Purkinje cell (primary cell): ENCODE data around the gene NELFE. TPM values are rescaled to one million over a fixed set of nuclear protein-coding genes. Genes with fewer than 3 reads are reported as not detected.

Experiments
- polyA plus RNA-seq: library from polyadenylated mRNA; unstranded; fragments of >200 nt; fragmentation: Nextera tagmentation; gene quantifications from 2 replicates; pipeline ENCODE4 v1.2.1, GENCODE V29; 2014

Gene NELFE, protein sequence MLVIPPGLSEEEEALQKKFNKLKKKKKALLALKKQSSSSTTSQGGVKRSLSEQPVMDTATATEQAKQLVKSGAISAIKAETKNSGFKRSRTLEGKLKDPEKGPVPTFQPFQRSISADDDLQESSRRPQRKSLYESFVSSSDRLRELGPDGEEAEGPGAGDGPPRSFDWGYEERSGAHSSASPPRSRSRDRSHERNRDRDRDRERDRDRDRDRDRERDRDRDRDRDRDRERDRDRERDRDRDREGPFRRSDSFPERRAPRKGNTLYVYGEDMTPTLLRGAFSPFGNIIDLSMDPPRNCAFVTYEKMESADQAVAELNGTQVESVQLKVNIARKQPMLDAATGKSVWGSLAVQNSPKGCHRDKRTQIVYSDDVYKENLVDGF
- 18.1 and 30.7 TPM in 2 replicates for polyA plus RNA-seq

GRCh38 chr6:31958741-31959739, at the start of gene NELFE, which contains the start of gene SKIC2:
Gene NELFE (minus strand): TSS chr6:31958971. CDS start chr6:31958446, 525 bp downstream.
Gene SKIC2 (plus strand): TSS chr6:31959175. CDS start chr6:31959193, 18 bp downstream.

GRCh38 chr6:31981744-31982143, 23.0 kb upstream of the NELFE start, which contains the start of gene C4A:
Gene C4A (plus strand): TSS chr6:31982057. CDS start chr6:31982108, 51 bp downstream.

DNA sequence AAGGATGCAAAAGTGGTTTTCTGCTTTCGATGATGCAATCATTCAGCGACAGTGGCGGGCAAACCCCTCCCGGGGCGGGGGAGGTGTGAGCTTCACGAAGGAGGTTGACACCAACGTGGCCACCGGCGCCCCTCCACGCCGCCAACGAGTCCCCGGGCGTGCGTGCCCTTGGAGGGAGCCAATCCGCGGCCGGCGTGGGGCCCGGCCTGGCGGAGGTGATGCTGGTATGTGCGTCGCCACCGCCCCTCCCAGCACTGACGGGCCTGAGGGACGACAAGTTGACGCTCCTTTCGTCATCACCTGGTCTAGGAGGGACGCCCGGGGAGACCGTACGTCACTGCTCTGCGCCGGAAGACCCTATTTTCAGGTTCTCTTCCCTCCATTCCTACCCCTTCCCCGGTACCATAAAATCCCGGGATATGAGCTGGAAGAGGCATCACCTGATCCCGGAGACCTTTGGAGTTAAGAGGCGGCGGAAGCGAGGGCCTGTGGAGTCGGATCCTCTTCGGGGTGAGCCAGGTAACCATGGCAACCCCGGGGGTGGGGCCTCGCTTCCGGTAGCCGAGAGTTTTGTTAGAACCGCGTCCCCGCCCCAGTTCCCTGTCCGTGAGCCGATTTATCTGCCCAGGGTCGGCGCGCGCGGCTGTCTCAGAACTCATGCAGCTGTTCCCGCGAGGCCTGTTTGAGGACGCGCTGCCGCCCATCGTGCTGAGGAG, 13.4 kb upstream of the NELFE start, which contains the start of gene DXO:
Gene DXO (minus strand): TSS at position 146 of the 716 bp plus-strand sequence. CDS start 463 bp downstream, outside the sequence.

DNA sequence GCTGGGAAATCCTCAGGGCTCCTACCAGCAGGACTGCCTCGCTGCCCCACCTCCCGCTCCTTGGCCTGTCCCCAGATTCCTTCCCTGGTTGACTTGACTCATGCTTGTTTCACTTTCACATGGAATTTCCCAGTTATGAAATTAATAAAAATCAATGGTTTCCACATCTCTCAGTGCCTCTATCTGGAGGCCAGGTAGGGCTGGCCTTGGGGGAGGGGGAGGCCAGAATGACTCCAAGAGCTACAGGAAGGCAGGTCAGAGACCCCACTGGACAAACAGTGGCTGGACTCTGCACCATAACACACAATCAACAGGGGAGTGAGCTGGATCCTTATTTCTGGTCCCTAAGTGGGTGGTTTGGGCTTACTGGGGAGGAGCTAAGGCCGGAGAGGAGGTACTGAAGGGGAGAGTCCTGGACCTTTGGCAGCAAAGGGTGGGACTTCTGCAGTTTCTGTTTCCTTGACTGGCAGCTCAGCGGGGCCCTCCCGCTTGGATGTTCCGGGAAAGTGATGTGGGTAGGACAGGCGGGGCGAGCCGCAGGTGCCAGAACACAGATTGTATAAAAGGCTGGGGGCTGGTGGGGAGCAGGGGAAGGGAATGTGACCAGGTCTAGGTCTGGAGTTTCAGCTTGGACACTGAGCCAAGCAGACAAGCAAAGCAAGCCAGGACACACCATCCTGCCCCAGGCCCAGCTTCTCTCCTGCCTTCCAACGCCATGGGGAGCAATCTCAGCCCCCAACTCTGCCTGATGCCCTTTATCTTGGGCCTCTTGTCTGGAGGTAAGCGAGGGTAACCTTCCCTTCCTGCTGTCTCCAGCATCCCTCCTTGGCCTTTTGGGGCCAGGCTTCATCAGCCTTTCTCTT, 13.0 kb downstream of the NELFE start, which contains the start of gene CFB:
Gene CFB (plus strand): TSS at position 589 of the 863 bp plus-strand sequence. CDS start 127 bp downstream, at position 716.

DNA sequence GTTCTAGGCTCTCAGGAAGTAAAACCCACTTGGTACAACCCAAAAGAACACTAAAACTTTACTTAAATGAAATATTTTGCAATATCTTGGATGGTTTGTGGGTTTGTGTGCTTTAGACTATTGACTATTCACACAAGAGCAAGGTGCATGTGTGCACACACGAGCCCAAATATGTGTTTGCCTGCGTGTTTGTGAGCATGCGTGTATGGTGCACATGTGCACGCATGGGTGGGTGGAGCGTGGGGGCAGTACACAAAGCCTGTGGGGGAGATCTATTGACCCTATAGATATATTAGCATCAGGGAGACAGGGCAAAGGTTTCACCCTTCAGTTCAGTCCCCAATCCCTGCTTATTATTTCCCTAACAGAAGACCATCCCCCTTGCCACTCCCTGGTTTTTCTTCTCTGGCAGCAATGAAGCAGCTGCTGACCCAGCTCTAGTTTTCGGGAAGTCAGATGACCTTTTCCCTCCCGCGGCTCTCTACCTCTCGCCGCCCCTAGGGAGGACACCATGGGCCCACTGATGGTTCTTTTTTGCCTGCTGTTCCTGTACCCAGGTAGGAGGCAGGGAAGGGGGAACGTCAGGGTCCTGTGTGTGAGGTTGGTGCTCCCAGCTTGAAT, 31.4 kb downstream of the NELFE start, which contains the start of gene C2:
Gene C2 (plus strand): TSS at position 476 of the 621 bp plus-strand sequence. CDS start 36 bp downstream, at position 512.

Other genes starting within 250 kb of the NELFE start
- not detected in 2 replicates for gene LY6G6D, start 243.6 kb downstream of the NELFE start, polyA plus RNA-seq
- not detected in 2 replicates for gene LY6G6C, start 237.2 kb downstream of the NELFE start, polyA plus RNA-seq
- not detected in 2 replicates for gene MPIG6B, start 235.6 kb downstream of the NELFE start, polyA plus RNA-seq
- 2.6 and 7.7 TPM in 2 replicates for gene DDAH2, start 229.7 kb downstream of the NELFE start, polyA plus RNA-seq
- gene CLIC1, start 222.4 kb downstream of the NELFE start, polyA plus RNA-seq = 1.2 and 1.3 TPM in 2 replicates
- gene MSH5, start 219.0 kb downstream of the NELFE start, polyA plus RNA-seq = not detected in 2 replicates
- gene SAPCD1, start 196.3 kb downstream of the NELFE start, polyA plus RNA-seq = not detected in 2 replicates
- gene VWA7, start 181.6 kb downstream of the NELFE start, polyA plus RNA-seq = 3.1 TPM in 1 of 2 replicates, not detected in the other
- gene VARS1, start 163.2 kb downstream of the NELFE start, polyA plus RNA-seq = 5.9 and 6.1 TPM in 2 replicates
- gene LSM2, start 152.0 kb downstream of the NELFE start, polyA plus RNA-seq = 26.3 and 31.0 TPM in 2 replicates
- gene HSPA1L, start 143.7 kb downstream of the NELFE start, polyA plus RNA-seq = 0.76 and 1.6 TPM in 2 replicates
- 3.4 and 5.1 TPM in 2 replicates for gene HSPA1A, start 143.4 kb downstream of the NELFE start, polyA plus RNA-seq
- gene HSPA1B, start 131.2 kb downstream of the NELFE start, polyA plus RNA-seq = 0.20 and 1.7 TPM in 2 replicates
- 15.2 and 16.1 TPM in 2 replicates for gene NEU1, start 96.2 kb downstream of the NELFE start, polyA plus RNA-seq
- gene SLC44A4, start 80.0 kb downstream of the NELFE start, polyA plus RNA-seq = not detected in 2 replicates
- 5.9 and 11.4 TPM in 2 replicates for gene EHMT2, start 61.3 kb downstream of the NELFE start, polyA plus RNA-seq
- gene ZBTB12, start 56.9 kb downstream of the NELFE start, polyA plus RNA-seq = not detected in 2 replicates
- 1.2 TPM in 1 of 2 replicates, not detected in the other for gene C2, start 31.3 kb downstream of the NELFE start, polyA plus RNA-seq
- gene CFB, start 12.9 kb downstream of the NELFE start, polyA plus RNA-seq = 0.34 TPM in 1 of 2 replicates, not detected in the other
- 8.0 and 11.7 TPM in 2 replicates for gene SKIC2, start 204 bp upstream of the NELFE start, polyA plus RNA-seq
- 9.6 and 21.2 TPM in 2 replicates for gene DXO, start 13.2 kb upstream of the NELFE start, polyA plus RNA-seq
- not detected in 2 replicates for gene C4A, start 23.1 kb upstream of the NELFE start, polyA plus RNA-seq
- gene C4B, start 55.8 kb upstream of the NELFE start, polyA plus RNA-seq = not detected in 2 replicates
- 0.20 TPM in 1 of 2 replicates, not detected in the other for gene CYP21A2, start 79.4 kb upstream of the NELFE start, polyA plus RNA-seq
- not detected in 2 replicates for gene TNXB, start 150.4 kb upstream of the NELFE start, polyA plus RNA-seq
- gene ATF6B, start 169.3 kb upstream of the NELFE start, polyA plus RNA-seq = 3.4 and 9.6 TPM in 2 replicates
- gene FKBPL, start 171.3 kb upstream of the NELFE start, polyA plus RNA-seq = 0.77 and 1.8 TPM in 2 replicates
- gene PRRT1, start 193.0 kb upstream of the NELFE start, polyA plus RNA-seq = 88.8 and 97.9 TPM in 2 replicates
- 16.8 and 18.7 TPM in 2 replicates for gene PPT2, start 195.2 kb upstream of the NELFE start, polyA plus RNA-seq
- 2.5 and 3.6 TPM in 2 replicates for gene EGFL8, start 205.6 kb upstream of the NELFE start, polyA plus RNA-seq
- 18.3 and 18.5 TPM in 2 replicates for gene AGPAT1, start 217.1 kb upstream of the NELFE start, polyA plus RNA-seq
- 34.7 and 42.0 TPM in 2 replicates for gene RNF5, start 219.4 kb upstream of the NELFE start, polyA plus RNA-seq
- not detected in 2 replicates for gene AGER, start 225.3 kb upstream of the NELFE start, polyA plus RNA-seq
- gene PBX2, start 231.2 kb upstream of the NELFE start, polyA plus RNA-seq = 0.55 TPM in 1 of 2 replicates, not detected in the other
- not detected in 2 replicates for gene GPSM3, start 233.7 kb upstream of the NELFE start, polyA plus RNA-seq